Measurements from ENCODE around the gene HOATZ.
A peak's percentile ranks its signal among the peaks of the same experiment; 100 is the strongest.

The HOATZ gene

DNA sequence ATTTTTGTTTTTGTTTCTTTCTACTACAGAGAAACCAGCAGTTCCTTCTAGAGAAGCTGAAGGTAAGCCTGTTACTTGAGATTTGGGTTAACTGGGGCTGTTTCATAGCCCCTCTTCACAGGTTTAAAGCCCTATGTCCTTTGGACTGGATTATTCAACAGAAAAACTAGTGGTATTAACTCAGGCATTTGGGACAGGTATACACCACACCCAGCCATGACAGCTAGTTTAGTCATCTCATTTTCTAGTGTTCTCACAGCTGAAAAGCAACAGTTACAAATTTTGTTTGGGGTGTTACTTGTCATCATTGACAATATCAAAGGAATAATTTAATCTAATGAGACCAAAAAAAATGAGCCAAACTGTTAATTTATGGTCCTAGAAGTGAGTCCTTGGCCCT, 40.0 kb downstream of the HOATZ start:
- DNase-seq: no peak

DNA sequence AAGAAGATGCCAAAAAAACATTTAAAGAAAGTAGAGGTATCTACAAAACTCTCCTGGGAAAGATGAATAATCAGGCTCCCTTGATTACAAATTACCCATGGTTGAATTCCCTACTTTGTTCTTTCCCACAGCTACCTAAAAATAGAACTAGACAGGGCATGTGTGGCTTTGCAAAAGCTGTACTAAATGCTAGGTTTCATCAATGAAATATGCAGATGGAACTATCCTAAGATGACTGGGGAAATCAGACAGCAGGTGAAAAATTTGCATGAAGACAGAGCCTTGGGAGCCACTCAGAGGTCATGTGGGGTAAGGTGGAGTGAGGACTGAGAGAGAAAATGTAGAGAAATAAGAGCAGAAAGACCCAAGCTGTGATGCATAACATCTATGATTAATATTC, 40.7 kb downstream of the HOATZ start:
- no peak for DNase-seq

DNA sequence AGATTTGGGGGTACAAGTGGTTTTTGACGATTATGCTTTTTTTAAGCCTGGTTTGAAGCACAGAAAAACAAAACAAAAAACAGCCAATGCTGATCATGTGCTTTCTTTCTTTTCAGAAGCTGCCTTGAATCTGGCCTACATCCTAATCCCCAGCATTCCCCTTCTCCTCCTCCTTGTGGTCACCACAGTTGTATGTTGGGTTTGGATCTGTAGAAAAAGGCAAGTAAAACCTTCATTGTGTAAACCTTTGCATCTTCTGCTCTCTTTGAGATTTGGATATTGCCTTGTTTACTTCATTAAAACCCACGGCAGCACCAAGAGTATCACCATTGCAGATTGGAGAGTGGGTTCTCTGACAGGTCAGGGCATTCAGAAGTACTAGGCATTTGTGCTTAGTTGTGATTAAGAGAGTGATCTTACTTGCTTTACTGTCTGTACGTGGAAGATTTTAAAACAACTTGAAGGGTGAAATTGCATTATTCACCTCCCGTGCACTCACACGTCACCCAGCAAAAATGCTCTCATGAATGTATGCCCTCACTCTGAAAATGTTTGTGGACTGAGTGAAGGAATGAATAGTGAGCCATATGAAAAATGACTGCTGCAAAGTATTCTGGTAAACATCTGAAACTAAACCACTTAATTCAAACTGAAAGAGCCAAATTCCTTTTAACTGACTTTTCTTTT, 43.0 kb downstream of the HOATZ start:
- DNase-seq: no peak

DNA sequence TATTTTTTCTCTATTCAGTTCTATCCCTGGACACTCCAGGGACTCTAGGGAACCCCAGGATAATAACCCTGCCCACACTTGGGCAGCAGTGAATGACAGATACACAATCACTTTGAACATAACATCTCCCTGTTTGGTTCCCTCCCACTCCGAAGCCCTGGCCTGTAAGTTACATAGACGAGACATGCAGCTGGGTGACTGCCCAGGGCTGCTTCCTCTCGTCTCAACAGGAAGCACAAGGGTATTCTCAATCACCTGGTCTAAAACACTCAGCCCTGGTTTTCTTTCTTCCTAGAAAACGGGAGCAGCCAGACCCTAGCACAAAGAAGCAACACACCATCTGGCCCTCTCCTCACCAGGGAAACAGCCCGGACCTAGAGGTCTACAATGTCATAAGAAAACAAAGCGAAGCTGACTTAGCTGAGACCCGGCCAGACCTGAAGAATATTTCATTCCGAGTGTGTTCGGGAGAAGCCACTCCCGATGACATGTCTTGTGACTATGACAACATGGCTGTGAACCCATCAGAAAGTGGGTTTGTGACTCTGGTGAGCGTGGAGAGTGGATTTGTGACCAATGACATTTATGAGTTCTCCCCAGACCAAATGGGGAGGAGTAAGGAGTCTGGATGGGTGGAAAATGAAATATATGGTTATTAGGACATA, 45.4 kb downstream of the HOATZ start:
- no peak for DNase-seq

DNA sequence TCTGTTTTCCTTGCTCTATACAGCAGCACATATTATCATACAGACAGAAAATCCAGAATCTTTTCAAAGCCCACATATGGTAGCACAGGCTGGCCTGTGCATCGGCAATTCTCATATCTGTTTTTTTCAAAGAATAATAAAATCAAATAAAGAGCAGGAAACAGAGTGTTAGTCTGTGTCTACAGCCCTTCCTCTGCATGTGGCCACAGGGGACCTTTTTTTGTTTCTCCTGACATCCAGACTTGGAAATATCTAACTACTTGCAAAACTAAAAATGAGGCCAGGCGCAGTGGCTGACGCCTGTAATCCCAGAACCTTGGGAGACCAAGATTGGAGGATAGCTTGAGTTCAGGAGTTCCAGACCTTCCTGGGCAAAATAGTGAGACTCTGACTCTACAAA, 46.2 kb downstream of the HOATZ start:
- DNase-seq: no peak

DNA sequence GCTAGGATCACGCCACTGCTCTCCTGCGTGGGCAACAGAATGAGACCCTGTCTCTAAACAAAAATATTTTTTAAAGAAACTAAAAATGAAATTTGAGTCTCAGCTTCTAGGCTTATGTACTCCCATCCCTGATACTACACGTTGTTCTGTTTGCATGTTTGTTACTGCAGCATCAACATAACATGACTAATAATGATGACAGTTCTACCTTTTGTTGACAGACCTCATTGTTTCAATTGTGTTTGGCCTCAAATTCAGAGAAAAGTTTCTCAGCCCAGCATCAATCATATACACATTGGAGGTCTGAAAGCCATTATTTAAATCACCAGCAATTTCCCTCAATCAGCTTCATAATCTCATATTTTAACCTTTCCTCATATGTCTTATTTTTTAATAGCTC, 46.7 kb downstream of the HOATZ start:
- no peak for DNase-seq

DNA sequence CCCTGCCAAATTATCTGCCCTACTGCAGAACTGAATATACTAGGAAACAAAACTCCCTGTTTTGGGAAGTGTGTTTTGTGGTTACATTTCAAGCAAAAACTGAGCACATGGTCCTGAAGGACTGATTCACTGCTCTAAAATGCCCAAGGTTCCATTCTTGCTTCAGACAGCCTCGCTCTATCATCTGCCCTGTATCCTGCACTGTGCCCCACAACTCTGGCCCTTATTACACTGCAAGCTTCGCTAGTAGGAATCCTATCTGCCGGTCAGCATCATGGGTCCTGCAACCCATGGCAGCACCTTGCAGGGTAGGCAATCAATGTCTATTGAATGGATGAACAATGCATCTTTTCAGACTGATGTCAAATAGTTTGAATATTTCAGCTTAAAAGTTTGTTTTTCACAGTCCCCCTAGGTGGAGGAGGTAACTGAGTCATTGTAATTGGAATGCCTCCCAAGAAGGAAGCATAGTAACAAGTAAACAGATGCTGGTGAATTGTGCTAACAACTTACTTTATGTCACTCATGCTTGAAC, 47.3 kb downstream of the HOATZ start:
- no peak for DNase-seq

DNA sequence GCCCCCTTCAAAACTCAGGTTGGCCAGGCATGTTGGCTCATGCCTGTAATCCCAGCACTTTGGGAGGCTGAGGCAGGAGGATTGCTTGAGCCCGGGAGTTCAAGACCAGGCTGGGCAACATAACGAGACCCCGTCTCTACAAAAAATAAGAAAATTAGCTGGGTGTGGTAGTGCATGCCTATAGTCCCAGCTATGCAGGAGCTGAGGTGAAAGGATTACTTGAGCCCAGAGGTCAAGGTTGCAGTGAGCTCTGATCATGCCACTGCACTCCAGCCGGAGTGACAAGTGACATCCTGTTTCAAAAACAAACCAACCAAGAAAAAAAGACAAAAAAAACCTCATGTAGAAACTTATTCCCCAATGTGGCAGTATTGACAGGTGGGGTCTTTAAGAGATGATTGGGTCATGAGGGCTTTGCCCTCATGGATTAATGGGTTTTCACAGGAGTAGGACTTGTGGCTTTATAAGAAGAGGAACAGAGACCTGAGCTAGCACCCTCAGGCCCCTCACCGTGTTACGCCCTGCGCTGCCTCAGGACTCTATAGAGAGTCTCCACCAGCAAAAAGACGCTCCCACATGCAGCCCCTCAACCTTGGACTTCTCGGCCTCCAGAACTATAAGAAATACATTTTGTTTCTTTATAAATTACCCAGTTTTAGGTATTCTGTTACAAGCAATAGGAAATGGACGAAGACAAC, 48.3 kb downstream of the HOATZ start:
- no peak for DNase-seq

DNA sequence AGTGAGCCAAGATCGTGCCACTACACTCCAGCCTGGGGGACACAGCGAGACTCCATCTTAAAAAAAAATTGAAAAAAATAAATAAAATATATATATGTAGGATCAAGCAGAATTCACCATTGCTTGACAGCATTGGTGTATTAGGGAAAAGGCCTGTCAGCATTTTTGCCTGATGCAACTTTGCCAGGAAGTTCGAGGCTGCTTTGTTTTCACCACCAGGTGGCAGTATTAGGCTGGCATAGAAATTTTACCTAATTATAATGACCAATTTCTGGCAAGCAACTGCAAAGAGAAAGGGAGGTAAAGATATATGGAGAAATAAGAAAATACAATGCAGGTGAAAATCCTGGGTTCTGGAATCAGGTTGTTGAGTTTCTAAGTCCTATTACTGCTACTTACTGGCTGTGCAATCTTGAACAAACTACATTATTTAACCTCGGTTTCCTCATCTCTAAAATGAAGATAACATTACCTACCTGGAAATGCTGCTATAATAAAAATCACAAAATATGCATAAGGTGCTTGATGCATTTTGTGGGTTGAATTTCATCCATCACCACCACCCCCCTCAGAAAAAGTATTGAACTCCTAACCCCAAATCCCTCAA, 50.6 kb downstream of the HOATZ start:
- peak; percentile 58 for DNase-seq

DNA sequence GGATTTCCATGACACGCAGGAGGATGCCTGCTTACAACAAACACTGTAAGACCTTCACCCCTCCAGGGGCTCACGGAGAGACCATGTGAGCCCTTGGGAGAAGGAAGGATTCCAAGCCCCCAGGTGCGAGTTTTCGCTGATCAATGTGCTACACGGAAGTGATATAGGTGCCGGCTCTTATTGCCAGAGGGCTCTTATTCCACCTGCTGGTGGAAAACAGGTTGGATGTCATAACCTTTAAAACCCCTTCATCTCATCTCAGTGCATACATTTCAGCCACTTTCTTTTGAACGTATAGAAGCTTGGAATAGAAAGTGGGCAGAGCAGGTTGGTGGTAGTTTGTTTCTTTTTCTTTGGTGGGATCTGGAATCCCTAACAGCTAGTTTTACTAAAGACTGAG, 51.7 kb downstream of the HOATZ start:
- DNase-seq: no peak

DNA sequence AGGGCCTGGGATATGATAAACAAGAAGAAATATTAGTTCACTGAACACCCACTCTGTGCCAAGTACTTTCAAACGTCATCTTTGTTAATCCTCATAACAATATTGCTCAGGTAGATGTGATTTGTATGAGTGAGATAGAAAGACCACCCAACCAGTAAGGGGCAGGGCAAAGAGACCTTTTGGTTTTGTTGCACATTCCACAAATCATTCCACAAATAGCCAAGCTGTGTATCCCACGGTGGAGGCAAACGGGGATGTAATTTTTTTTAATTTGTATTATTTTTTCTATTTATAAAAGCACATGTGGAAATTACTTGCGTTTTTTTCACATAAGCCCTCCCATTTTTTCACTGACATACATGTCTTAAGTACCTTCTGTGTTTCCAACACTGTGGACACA, 54.9 kb downstream of the HOATZ start:
- no peak for DNase-seq

DNA sequence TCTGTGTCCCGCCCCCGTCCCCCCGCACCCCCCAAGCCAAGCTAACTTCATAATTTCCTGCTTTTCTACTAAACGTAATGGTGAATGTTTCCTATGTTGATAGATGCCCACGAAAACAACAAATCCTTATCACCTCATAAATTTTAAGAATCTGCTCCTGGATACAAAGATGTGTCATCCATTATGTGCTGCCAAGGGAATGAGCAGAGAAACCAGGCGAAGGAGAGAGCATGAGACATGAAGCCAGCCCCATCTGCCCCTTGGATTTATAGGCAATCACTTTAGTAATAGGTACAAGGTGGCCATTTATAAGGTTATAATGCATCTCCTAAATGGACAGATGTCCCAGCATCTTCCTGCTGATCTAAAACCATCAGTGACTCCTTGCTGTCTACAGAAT, 56.2 kb downstream of the HOATZ start:
- DNase-seq: no peak

DNA sequence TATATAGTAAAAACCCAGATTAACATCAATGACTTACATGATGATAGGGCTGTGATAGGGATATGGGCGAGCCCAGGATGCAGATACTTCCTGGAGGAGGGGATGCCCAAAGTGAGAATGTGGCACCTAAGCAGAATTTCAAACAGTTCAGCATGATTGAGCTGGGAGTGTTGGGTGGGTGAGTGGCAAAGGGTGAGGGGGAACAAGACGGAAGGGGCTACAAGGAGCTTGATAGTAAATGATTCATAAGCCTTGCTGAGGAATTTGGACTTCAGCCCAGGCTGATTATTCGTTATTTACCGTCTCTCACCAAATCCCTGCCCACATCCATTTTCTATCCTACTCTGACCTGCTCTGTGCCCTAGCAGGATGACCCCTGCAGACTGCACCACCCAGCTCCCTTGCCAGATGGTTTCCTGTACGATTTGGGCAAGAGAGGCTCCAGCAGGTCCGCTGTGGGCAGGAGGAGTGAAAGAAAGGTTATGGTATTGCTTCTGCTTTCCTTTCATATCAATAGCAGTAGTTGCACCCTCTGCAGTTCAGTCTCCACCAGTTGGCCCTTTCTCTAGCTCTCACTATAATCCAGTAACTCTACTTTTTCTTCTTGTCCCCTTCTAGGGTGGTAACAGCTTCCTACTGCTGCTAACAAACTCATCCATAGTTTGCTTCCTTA, 57.4 kb downstream of the HOATZ start:
- DNase-seq: no peak

DNA sequence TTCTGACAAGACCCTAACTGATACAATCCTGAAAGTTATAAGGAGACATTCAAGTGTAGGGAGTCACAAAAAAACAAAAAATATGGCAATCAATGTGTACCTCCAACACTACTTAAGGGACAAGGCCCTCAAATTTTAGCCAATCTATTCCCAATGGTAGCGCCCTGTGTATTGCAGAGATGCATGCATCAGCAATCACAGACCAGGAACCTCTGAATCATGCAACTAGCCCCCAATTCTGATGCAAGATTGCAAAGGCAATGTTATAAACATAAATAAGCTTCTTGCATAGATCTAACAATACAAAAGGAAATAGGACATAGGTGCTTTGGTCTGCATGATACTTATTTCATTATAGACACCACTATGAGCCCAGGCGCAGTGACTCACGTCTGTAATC, 58.0 kb downstream of the HOATZ start:
- no peak for DNase-seq

DNA sequence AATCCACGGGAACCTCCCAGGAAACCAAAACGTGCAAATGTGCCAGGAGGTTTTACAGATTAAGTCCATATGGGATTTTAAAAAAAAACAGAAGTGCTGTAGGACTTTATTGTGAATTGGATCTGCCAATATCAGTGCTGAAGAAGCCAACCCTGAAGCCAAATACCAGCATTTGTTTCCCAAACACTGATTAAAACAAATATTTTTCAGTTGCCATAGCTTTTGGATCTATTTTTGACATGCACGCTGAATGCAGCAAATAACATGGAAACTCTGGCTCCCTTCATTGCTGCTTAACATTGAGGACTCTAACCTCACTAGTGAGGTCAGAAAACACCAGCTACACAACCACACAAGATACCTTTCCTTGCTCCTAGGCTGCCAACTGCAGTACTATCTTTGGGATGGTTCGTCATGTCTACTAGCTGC, 59.3 kb downstream of the HOATZ start:
- no peak for DNase-seq

DNA sequence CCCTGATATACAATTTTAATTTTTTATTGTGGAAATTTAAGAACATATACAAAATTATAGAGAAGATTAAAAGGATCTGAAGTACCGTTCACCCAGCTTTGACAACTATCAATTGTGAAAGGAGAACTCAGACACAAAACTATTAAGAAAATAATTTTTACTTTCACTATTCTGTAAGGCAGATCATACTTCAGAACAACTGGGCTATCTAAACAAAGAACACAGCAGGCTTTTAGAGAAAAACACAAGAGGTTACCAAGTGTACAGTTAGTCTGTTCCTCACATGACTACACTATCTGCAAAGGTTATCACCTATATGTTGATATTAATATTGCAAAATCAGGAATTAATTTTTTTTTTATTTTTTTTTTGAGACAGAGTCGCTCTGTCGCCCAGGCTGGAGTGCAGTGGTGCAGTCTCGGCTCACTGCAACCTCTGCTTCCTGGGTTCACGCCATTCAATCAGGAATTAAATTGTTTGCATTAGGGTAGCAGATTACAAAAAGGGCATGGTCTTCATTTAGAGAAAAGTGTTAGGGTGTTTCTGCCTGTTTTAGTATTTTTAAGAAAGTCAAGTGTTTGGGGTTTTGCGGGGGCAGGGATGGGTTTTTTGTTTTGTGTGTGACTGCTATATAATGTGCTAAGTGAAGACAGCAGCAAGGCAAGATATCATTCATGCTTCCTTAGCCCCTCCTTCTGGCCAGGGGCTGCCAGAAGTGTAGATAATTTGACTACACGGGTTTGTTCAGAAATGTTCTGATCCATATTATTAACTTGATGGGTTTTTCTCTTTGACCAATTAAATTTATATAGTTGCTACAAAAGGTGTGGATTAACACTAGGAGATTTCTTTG, 60.0 kb downstream of the HOATZ start:
- no peak for DNase-seq

DNA sequence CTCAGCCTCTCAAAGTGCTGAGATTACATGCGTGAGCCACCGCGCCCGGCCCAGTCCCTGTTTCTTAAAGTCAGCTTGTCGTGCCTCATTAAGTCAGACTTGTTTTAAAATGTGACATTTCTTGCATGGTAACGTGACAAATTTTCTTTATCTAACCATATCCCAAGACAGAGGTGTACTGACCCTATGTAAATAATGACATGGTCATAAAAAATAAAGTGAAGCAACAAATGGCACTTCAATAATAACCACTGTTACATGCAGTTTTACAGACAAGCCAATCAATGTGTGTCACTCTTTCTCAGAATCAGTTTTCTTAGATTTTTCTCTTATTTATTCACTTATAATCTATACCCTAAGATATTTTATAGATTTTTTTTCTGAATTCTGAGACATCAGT, 61.2 kb downstream of the HOATZ start:
- no peak for DNase-seq

DNA sequence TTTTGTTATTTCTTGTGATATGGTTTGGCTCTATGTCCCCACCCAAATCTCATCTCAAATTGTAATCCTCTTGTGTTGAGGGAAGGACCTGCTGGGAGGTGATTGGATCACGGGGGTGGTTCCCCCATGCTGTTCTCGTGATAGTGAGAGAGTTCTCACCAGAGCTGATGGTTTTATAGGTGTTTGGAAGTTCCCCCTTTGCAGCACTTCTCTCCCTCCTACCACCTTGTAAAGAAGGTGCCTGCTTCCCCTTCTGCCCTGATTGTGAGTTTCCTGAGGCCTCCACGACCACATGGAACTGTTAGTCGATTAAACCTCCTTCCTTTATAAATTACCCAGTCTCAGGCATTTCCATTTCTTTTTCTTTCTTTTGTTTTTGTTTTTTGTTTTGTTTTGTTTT, 63.2 kb downstream of the HOATZ start:
- DNase-seq: no peak

DNA sequence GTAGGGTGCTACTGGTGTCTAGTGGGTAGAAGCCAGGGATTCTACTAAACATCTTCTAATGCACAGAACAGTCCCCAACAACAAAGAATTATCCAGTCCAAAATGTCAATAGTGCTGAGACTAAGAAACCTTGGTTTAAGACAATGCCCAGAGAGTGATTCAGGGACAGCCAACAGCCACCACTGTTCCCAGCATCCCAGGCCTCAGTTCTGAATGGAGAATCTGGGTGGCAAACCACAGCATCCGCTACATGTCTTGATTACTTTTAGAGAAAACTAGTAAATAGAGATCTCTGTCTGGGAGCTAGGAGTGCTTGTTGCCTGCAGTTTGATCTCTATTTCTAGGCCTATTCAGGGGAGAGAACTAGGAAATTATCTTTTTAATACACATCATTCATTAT, 66.8 kb downstream of the HOATZ start:
- no peak for DNase-seq

DNA sequence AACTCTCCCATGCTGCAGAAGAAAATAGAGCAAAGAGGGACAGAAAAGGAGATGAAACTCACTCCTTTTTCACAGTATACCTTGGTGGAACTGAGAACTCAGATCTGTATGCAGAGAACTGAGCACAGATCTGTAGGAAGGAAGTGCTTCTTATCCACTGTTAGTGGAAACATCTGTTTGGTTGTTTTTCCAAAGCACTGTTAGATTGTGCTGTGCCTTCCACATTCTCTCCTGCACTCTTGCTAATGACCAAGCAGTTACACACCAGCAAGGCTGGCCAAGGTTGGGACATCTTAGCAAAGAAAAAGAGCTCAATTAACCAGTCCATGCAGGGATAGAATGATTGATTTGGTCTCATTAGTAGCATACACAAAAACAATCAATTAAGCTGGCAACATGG, 67.6 kb downstream of the HOATZ start:
- no peak for DNase-seq

DNA sequence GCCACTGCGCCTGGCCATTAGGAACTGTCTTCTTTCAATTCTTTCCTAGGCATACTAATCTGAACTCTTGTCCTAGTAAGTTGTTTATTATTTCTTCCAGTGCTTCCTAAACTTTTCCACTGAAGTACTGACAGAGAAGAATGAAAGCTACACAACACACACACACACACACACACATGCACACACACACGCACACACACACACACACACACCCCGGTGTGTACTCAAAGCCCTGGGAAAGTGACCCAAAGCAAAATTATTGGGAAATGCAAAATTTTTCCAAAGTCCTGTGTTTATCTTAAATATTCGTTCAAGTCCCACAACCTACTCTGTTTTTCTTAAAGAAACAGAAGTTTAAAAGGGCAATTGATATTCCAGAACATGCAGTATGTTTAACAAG, 68.3 kb downstream of the HOATZ start:
- DNase-seq: no peak

DNA sequence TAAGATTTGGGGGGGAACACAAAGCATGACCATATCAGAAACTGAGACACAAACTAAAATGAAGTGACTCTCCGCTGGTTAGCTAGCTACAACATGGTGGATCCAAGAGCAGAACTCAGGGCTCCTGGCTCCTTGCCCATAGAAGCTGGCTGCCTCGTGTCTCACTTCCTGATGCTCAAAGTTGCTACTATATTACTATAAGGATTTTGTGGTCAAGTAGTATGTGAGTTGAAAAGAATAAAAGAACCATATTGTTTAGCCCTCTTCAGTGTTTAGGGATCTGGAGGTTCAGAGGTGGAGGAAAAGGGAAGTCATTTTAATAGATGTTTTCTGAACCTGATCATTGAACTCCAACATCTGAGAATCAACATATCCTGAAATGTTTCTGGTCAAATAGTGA, 70.8 kb downstream of the HOATZ start:
- no peak for DNase-seq
